ENCODE results near the gene RGS6.

Gene RGS6

DNA sequence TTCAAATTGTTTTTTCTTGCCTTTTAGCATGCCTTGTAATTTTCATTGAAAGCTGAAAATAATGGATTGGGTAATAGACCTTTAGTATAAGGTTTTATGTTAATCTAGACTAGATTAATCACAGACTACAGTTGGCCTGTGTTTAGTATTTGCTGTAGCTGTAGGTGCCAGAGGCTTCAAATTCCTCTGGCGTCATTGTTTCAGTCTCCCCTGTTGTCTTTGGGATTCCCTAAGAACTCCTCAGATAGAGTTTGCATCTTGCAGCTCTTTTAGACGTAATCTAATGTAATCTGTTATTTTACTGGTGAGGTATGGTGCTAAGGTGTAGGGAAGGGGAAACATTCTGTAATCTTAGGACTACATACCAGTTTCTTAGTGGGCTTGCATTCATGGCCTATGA, 113.0 kb downstream of the RGS6 start:
- peaks cover 10% of the 10 kb centered on the region for H3K9me3 ChIP-seq (ENCODE audit: control insufficient read depth, low read length)
- H3K27me3 ChIP-seq (ENCODE audit: control insufficient read depth in 1 of 2, insufficient read depth in 1 of 2, low read length in 2 of 2), result no peaks in the 10 kb centered on the region
- 50% methylated on average over 2 of the region's 2 CpGs for WGBS
- no peaks in the 10 kb centered on the region for H3K79me1 ChIP-seq (replicated peaks; ENCODE audit: low read length, poor library complexity, severe bottlenecking)
- H2BK120ac ChIP-seq (ENCODE audit: low read depth, low read length), result no peak overlapping the region
- no peak overlapping the region for H3K23ac ChIP-seq (ENCODE audit: low read length in 2 of 2)
- no peaks in the 10 kb centered on the region for H3K4me1 ChIP-seq (ENCODE audit: control insufficient read depth, insufficient read depth, low read depth, low read length)
- H4K8ac ChIP-seq (ENCODE audit: low read length), result no peak overlapping the region
- H3K36me3 ChIP-seq (ENCODE audit: control insufficient read depth in 1 of 2, insufficient read depth in 2 of 2, low read depth in 1 of 2, low read length in 2 of 2), result no peaks in the 10 kb centered on the region
- H3K4me3 ChIP-seq (ENCODE audit: insufficient read depth in 1 of 2, low read depth in 1 of 2, low read length in 2 of 2), result no peak overlapping the region
- H2BK5ac ChIP-seq (ENCODE audit: low read depth, low read length, poor library complexity, severe bottlenecking), result no peak overlapping the region
- no peak overlapping the region for H2BK12ac ChIP-seq (ENCODE audit: low read length in 2 of 2)
- no peak for DNase-seq
- H3K27ac ChIP-seq (ENCODE audit: low read length, poor library complexity, severe bottlenecking), result no peak overlapping the region
- no peak overlapping the region for H4K91ac ChIP-seq (ENCODE audit: low read length)
- no peak overlapping the region for H2BK15ac ChIP-seq (ENCODE audit: low read depth, poor library complexity, severe bottlenecking)
- no peak overlapping the region for H3K9ac ChIP-seq (ENCODE audit: low read length)
- H3K14ac ChIP-seq (ENCODE audit: low read length in 2 of 2), result no peak overlapping the region
- H2AFZ ChIP-seq (ENCODE audit: low read depth, low read length), result no peak overlapping the region
- H3K18ac ChIP-seq (ENCODE audit: low read depth in 1 of 2, low read length in 2 of 2), result no peak overlapping the region
- H3K4me2 ChIP-seq (ENCODE audit: low read length, poor library complexity, severe bottlenecking), result no peak overlapping the region
- H2AK5ac ChIP-seq (ENCODE audit: low read length, severe bottlenecking), result no peak overlapping the region
- H3K4ac ChIP-seq (ENCODE audit: low read depth in 1 of 2, low read length in 2 of 2), result no peak overlapping the region

DNA sequence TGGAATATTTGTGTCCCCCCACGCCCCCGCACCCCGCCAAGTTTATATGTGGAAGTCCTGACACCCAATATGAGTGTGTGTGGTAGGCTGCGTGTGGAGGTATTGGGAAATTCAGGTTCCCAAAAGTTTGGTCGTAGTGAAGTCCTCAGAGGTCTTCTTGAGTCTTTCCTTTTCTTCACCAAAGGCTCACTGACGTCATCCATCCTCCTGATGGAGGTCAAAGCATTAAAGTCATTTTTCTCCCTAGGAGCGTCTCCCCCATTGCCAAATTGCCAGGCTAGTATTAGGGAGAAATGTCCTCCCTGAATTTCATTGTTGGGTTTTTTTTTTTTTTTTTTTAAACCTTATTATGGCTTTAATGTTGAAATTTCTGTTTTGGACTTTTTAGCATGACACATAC, 113.7 kb downstream of the RGS6 start:
- H3K27me3 ChIP-seq (ENCODE audit: control insufficient read depth in 1 of 2, insufficient read depth in 1 of 2, low read length in 2 of 2), result no peaks in the 10 kb centered on the region
- DNase-seq, result no peak
- H4K8ac ChIP-seq (ENCODE audit: low read length), result no peak overlapping the region
- H3K4me3 ChIP-seq (ENCODE audit: insufficient read depth in 1 of 2, low read depth in 1 of 2, low read length in 2 of 2), result no peak overlapping the region
- H3K14ac ChIP-seq (ENCODE audit: low read length in 2 of 2), result no peak overlapping the region
- H2BK15ac ChIP-seq (ENCODE audit: low read depth, poor library complexity, severe bottlenecking), result no peak overlapping the region
- H3K36me3 ChIP-seq (ENCODE audit: control insufficient read depth in 1 of 2, insufficient read depth in 2 of 2, low read depth in 1 of 2, low read length in 2 of 2), result no peaks in the 10 kb centered on the region
- no peak overlapping the region for H3K18ac ChIP-seq (ENCODE audit: low read depth in 1 of 2, low read length in 2 of 2)
- WGBS, result 81% methylated on average over 6 of the region's 7 CpGs
- H3K27ac ChIP-seq (ENCODE audit: low read length, poor library complexity, severe bottlenecking), result no peak overlapping the region
- no peak overlapping the region for H3K4ac ChIP-seq (ENCODE audit: low read depth in 1 of 2, low read length in 2 of 2)
- H2BK120ac ChIP-seq (ENCODE audit: low read depth, low read length), result no peak overlapping the region
- H2AK5ac ChIP-seq (ENCODE audit: low read length, severe bottlenecking), result no peak overlapping the region
- no peak overlapping the region for H2BK5ac ChIP-seq (ENCODE audit: low read depth, low read length, poor library complexity, severe bottlenecking)
- no peak overlapping the region for H2AFZ ChIP-seq (ENCODE audit: low read depth, low read length)
- no peaks in the 10 kb centered on the region for H3K4me1 ChIP-seq (ENCODE audit: control insufficient read depth, insufficient read depth, low read depth, low read length)
- H3K9ac ChIP-seq (ENCODE audit: low read length), result no peak overlapping the region
- no peak overlapping the region for H2BK12ac ChIP-seq (ENCODE audit: low read length in 2 of 2)
- H3K23ac ChIP-seq (ENCODE audit: low read length in 2 of 2), result no peak overlapping the region
- H3K4me2 ChIP-seq (ENCODE audit: low read length, poor library complexity, severe bottlenecking), result no peak overlapping the region
- no peaks in the 10 kb centered on the region for H3K79me1 ChIP-seq (replicated peaks; ENCODE audit: low read length, poor library complexity, severe bottlenecking)
- H4K91ac ChIP-seq (ENCODE audit: low read length), result no peak overlapping the region
- H3K9me3 ChIP-seq (ENCODE audit: control insufficient read depth, low read length), result peaks cover 10% of the 10 kb centered on the region

DNA sequence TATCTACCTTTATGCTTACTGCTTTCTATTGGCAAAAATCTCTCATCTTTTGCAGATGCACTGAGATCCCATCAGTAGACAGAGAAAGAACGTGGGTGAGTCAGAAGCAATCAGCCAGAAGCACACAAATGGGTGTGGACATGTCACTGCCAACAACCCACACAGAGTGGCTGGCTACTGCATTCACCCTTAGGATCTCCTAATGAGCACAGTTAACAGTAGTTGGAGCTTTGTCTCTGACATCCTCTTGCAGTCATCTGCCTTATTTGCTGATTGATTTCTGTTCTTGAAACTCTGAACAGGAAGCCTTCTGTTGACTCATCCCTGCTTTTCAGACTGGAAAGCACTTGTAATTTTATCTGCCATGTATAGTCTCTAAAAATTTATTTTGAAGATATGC, 117.2 kb downstream of the RGS6 start:
- Histone ChIP-seq H3K27ac (ENCODE audit: low read length, poor library complexity, severe bottlenecking) (no peak overlapping the region), H3K14ac (ENCODE audit: low read length in 2 of 2) (no peak overlapping the region), H3K4me2 (ENCODE audit: low read length, poor library complexity, severe bottlenecking) (no peak overlapping the region), H3K4me3 (ENCODE audit: insufficient read depth in 1 of 2, low read depth in 1 of 2, low read length in 2 of 2) (no peak overlapping the region), H4K91ac (ENCODE audit: low read length) (no peak overlapping the region), H2BK120ac (ENCODE audit: low read depth, low read length) (no peak overlapping the region), H2AK5ac (ENCODE audit: low read length, severe bottlenecking) (no peak overlapping the region), H3K23ac (ENCODE audit: low read length in 2 of 2) (no peak overlapping the region), H3K18ac (ENCODE audit: low read depth in 1 of 2, low read length in 2 of 2) (no peak overlapping the region), H2BK15ac (ENCODE audit: low read depth, poor library complexity, severe bottlenecking) (no peak overlapping the region), H2BK5ac (ENCODE audit: low read depth, low read length, poor library complexity, severe bottlenecking) (no peak overlapping the region), H2BK12ac (ENCODE audit: low read length in 2 of 2) (no peak overlapping the region), H3K79me1 (replicated peaks; ENCODE audit: low read length, poor library complexity, severe bottlenecking) (no peaks in the 10 kb centered on the region), H3K9me3 (ENCODE audit: control insufficient read depth, low read length) (peaks cover 7% of the 10 kb centered on the region), H3K9ac (ENCODE audit: low read length) (no peak overlapping the region), H2AFZ (ENCODE audit: low read depth, low read length) (no peak overlapping the region), H3K36me3 (ENCODE audit: control insufficient read depth in 1 of 2, insufficient read depth in 2 of 2, low read depth in 1 of 2, low read length in 2 of 2) (no peaks in the 10 kb centered on the region), H3K4me1 (ENCODE audit: control insufficient read depth, insufficient read depth, low read depth, low read length) (no peaks in the 10 kb centered on the region), H3K27me3 (ENCODE audit: control insufficient read depth in 1 of 2, insufficient read depth in 1 of 2, low read length in 2 of 2) (no peaks in the 10 kb centered on the region), H3K4ac (ENCODE audit: low read depth in 1 of 2, low read length in 2 of 2) (no peak overlapping the region), H4K8ac (ENCODE audit: low read length) (no peak overlapping the region)
- 21% methylated on average over 1 of the region's 1 CpG for WGBS
- DNase-seq, result no peak

DNA sequence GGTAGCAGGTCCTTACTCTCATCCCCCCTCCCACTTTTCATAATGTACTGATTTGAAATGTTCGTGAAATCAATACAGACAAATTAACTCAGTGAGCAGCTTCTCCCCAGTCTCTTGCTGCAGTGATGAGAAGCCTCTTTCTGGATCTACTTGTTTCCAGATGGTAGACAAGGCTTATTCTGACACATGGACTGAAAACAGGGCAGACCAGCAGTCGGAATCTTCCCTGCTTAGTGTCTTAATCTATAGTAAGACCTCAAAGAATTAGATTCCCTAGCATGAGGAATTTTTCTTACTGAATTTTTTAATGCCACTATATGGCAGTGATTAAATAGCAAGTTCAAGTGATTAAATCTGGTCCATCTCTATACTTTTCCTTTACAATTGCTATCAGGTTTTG, 120.1 kb downstream of the RGS6 start:
- H4K8ac ChIP-seq (ENCODE audit: low read length), result no peak overlapping the region
- WGBS, result 75% methylated on average over 1 of the region's 2 CpGs
- no peaks in the 10 kb centered on the region for H3K79me1 ChIP-seq (replicated peaks; ENCODE audit: low read length, poor library complexity, severe bottlenecking)

More for the DNA sequence above, 120.1 kb downstream of the RGS6 start:
- H3K4me3 ChIP-seq (ENCODE audit: insufficient read depth in 1 of 2, low read depth in 1 of 2, low read length in 2 of 2), result no peak overlapping the region
- H3K9me3 ChIP-seq (ENCODE audit: control insufficient read depth, low read length), result peaks cover 2% of the 10 kb centered on the region
- H3K4me1 ChIP-seq (ENCODE audit: control insufficient read depth, insufficient read depth, low read depth, low read length), result no peaks in the 10 kb centered on the region
- H2BK5ac ChIP-seq (ENCODE audit: low read depth, low read length, poor library complexity, severe bottlenecking), result no peak overlapping the region
- H3K18ac ChIP-seq (ENCODE audit: low read depth in 1 of 2, low read length in 2 of 2), result no peak overlapping the region
- no peaks in the 10 kb centered on the region for H3K27me3 ChIP-seq (ENCODE audit: control insufficient read depth in 1 of 2, insufficient read depth in 1 of 2, low read length in 2 of 2)
- H2BK12ac ChIP-seq (ENCODE audit: low read length in 2 of 2), result no peak overlapping the region
- no peak overlapping the region for H3K4me2 ChIP-seq (ENCODE audit: low read length, poor library complexity, severe bottlenecking)
- H3K36me3 ChIP-seq (ENCODE audit: control insufficient read depth in 1 of 2, insufficient read depth in 2 of 2, low read depth in 1 of 2, low read length in 2 of 2), result no peaks in the 10 kb centered on the region
- no peak overlapping the region for H3K4ac ChIP-seq (ENCODE audit: low read depth in 1 of 2, low read length in 2 of 2)
- H3K9ac ChIP-seq (ENCODE audit: low read length), result no peak overlapping the region
- no peak overlapping the region for H2BK15ac ChIP-seq (ENCODE audit: low read depth, poor library complexity, severe bottlenecking)
- H2AFZ ChIP-seq (ENCODE audit: low read depth, low read length), result no peak overlapping the region
- H2AK5ac ChIP-seq (ENCODE audit: low read length, severe bottlenecking), result no peak overlapping the region
- no peak overlapping the region for H2BK120ac ChIP-seq (ENCODE audit: low read depth, low read length)
- no peak overlapping the region for H3K23ac ChIP-seq (ENCODE audit: low read length in 2 of 2)
- H3K14ac ChIP-seq (ENCODE audit: low read length in 2 of 2), result no peak overlapping the region
- no peak overlapping the region for H3K27ac ChIP-seq (ENCODE audit: low read length, poor library complexity, severe bottlenecking)
- H4K91ac ChIP-seq (ENCODE audit: low read length), result no peak overlapping the region
- no peak for DNase-seq
